Activated CD4-positive, alpha-beta T cell treated with anti-CD3 and anti-CD28 coated beads for 36 hours (primary cell): ENCODE data around the gene OR6B1. TPM values are rescaled to one million over a fixed set of nuclear protein-coding genes. Genes with fewer than 3 reads are reported as not detected.
A peak's percentile ranks its signal among the peaks of the same experiment; 100 is the strongest.

Experiments
- ATAC-seq: fragments of 200-7000 bp; cut with Tn5 transposase; one replicate; pipeline ENCODE4 v1.10.0; 2021; ENCODE audit warnings: mild to moderate bottlenecking, moderate library complexity
- CTCF ChIA-PET: fragments of 350-600 bp; sonication (Branson Sonifier 250); formaldehyde crosslinking; loops from one replicate; lab custom pipeline; 2021; ENCODE audit warnings: antibody characterized with exemption; lab: Charles Lee
- POLR2A ChIA-PET: fragments of 350-600 bp; sonication (Branson Sonifier 250); formaldehyde crosslinking; loops from one replicate; lab custom pipeline; 2021; ENCODE audit warnings: antibody characterized with exemption, inconsistent platforms; lab: Charles Lee
- DNase-seq: peaks from one replicate; pipeline ENCODE4 v3.0.0-alpha.2; 2020
- H3K27ac Mint-ChIP-seq: one replicate; pipeline ENCODE4 v1.8.0; 2021; ENCODE audit warnings: mixed read lengths
- H3K27me3 Mint-ChIP-seq: one replicate; pipeline ENCODE4 v1.8.0; 2021; ENCODE audit warnings: mixed read lengths
- H3K36me3 Mint-ChIP-seq: one replicate; pipeline ENCODE4 v1.8.0; 2021; ENCODE audit warnings: low read depth, mixed read lengths
- H3K4me1 Mint-ChIP-seq: one replicate; pipeline ENCODE4 v1.8.0; 2021; ENCODE audit warnings: mixed read lengths
- H3K4me3 Mint-ChIP-seq: one replicate; pipeline ENCODE4 v1.8.0; 2021; ENCODE audit warnings: mild to moderate bottlenecking, moderate library complexity, mixed read lengths
- H3K9me3 Mint-ChIP-seq: one replicate; pipeline ENCODE4 v1.8.0; 2021; ENCODE audit warnings: low read depth, mixed read lengths
- intact Hi-C, 2 experiments: fragments of 100-400 bp; cut with DNase I in 1 of 2; cut with micrococcal nuclease in 1 of 2; formaldehyde crosslinking; loops; one replicate each; pipeline versions ENCODE4 v1.14.2 to v1.15.1; 2022 to 2024; cut with DNase I, micrococcal nuclease
- total RNA-seq, 2 experiments: library from RNA; stranded (reverse); gene quantifications; one replicate each; pipeline ENCODE4 v1.2.3, GENCODE V29; 2021

OR6B1 gene
- total RNA-seq, 2 experiments from 2014 or later, result not detected

- ATAC-seq, result no peak
- Mint-ChIP-seq H3K36me3 (no peaks in the 10 kb centered on the region), H3K9me3 (no peaks in the 10 kb centered on the region), H3K27me3 (no peaks in the 10 kb centered on the region), H3K4me3 (no peak overlapping the region), H3K4me1 (peaks cover 6% of the 10 kb centered on the region), H3K27ac (no peak overlapping the region)
- intact Hi-C loops, result no loop called here
- ChIA-PET CTCF (no interaction called here), POLR2A (no interaction called here)
- DNase-seq, result no peak
These were observed 26.2 kb downstream of the OR6B1 start for GRCh38 chr7:144026203-144026883.

GRCh38 chr7:144027070-144027469 is 26.9 kb downstream of the OR6B1 start:
- ATAC-seq (no peak), DNase-seq (no peak)
- Mint-ChIP-seq H3K27me3 (peaks cover 5% of the 10 kb centered on the region), H3K36me3 (no peaks in the 10 kb centered on the region), H3K9me3 (no peaks in the 10 kb centered on the region), H3K4me3 (no peak overlapping the region), H3K4me1 (peaks cover 6% of the 10 kb centered on the region), H3K27ac (no peak overlapping the region)
- POLR2A ChIA-PET, result no interaction called here
- CTCF ChIA-PET, result interaction anchor here (1.5 kb wide), 1 partner anchor 101 kb away, joined by 4 read pairs; no protein-coding TSS in a partner anchor
- intact Hi-C loops, result no loop called here

GRCh38 chr7:144027974-144028373 is 27.9 kb downstream of the OR6B1 start:
- H3K4me3 Mint-ChIP-seq, result no peak overlapping the region
- H3K9me3 Mint-ChIP-seq, result no peaks in the 10 kb centered on the region
- H3K27ac Mint-ChIP-seq, result no peak overlapping the region
- ChIA-PET POLR2A (no interaction called here), CTCF (interaction anchor here (1.5 kb wide), 2 partner anchors 100 to 126 kb away, joined by 4 read pairs; partner anchors contain the start of gene TCAF1)
- H3K27me3 Mint-ChIP-seq, result peaks cover 10% of the 10 kb centered on the region
- H3K4me1 Mint-ChIP-seq, result peaks cover 6% of the 10 kb centered on the region
- ATAC-seq (peak; percentile 44), DNase-seq (no peak)
- no peaks in the 10 kb centered on the region for H3K36me3 Mint-ChIP-seq
- intact Hi-C loops, result loop anchor here in 1 of 2 experiments (1.0 kb wide), 1 partner anchor 127 kb away; no protein-coding TSS in a partner anchor

GRCh38 chr7:144028547-144028946 is 28.4 kb downstream of the OR6B1 start:
- H3K4me3 Mint-ChIP-seq, result no peak overlapping the region
- ATAC-seq (no peak), DNase-seq (no peak)
- ChIA-PET POLR2A (no interaction called here), CTCF (interaction anchor here (1.5 kb wide), 2 partner anchors 100 to 127 kb away, joined by 4 read pairs; partner anchors contain the start of gene TCAF1)
- no peaks in the 10 kb centered on the region for H3K9me3 Mint-ChIP-seq
- H3K27me3 Mint-ChIP-seq, result peaks cover 10% of the 10 kb centered on the region
- intact Hi-C loops, result loop anchor here in 1 of 2 experiments (1.0 kb wide), 1 partner anchor 127 kb away; no protein-coding TSS in a partner anchor
- peaks cover 6% of the 10 kb centered on the region for H3K4me1 Mint-ChIP-seq
- H3K27ac Mint-ChIP-seq, result no peak overlapping the region
- H3K36me3 Mint-ChIP-seq, result no peaks in the 10 kb centered on the region

- no peak for DNase-seq
- ChIA-PET POLR2A (no interaction called here), CTCF (interaction anchor here (1.0 kb wide), 1 partner anchor 295 kb away, joined by 4 read pairs; no protein-coding TSS in a partner anchor)
- H3K36me3 Mint-ChIP-seq, result no peaks in the 10 kb centered on the region
- intact Hi-C loops, result no loop called here
- no peaks in the 10 kb centered on the region for H3K9me3 Mint-ChIP-seq
- peaks cover 4% of the 10 kb centered on the region for H3K4me1 Mint-ChIP-seq
- no peak for ATAC-seq
- no peak overlapping the region for H3K27ac Mint-ChIP-seq
- H3K4me3 Mint-ChIP-seq, result no peak overlapping the region
- peaks cover 17% of the 10 kb centered on the region for H3K27me3 Mint-ChIP-seq
These were observed 32.4 kb downstream of the OR6B1 start for GRCh38 chr7:144032516-144032915.

- ATAC-seq (no peak), DNase-seq (no peak)
- Mint-ChIP-seq H3K4me3 (no peak overlapping the region), H3K4me1 (no peaks in the 10 kb centered on the region), H3K27ac (no peak overlapping the region), H3K9me3 (no peaks in the 10 kb centered on the region), H3K27me3 (peaks cover 17% of the 10 kb centered on the region), H3K36me3 (no peaks in the 10 kb centered on the region)
- ChIA-PET POLR2A (no interaction called here), CTCF (interaction anchor here (1.0 to 1.1 kb wide), 2 partner anchors 95 to 296 kb away, joined by 4 to 5 read pairs; no protein-coding TSS in a partner anchor)
- intact Hi-C loops, result no loop called here
These were observed 33.0 kb downstream of the OR6B1 start for GRCh38 chr7:144032985-144033709.

GRCh38 chr7:144035385-144035784 is 35.3 kb downstream of the OR6B1 start:
- intact Hi-C loops, result no loop called here
- H3K9me3 Mint-ChIP-seq, result no peaks in the 10 kb centered on the region
- H3K4me1 Mint-ChIP-seq, result no peaks in the 10 kb centered on the region
- no peak for DNase-seq
- H3K27me3 Mint-ChIP-seq, result peaks cover 17% of the 10 kb centered on the region
- no peak overlapping the region for H3K27ac Mint-ChIP-seq
- ATAC-seq, result no peak
- H3K4me3 Mint-ChIP-seq, result no peak overlapping the region
- CTCF ChIA-PET, result interaction anchor here (1.2 kb wide), 1 partner anchor 93 kb away, joined by 4 read pairs; no protein-coding TSS in a partner anchor
- no peaks in the 10 kb centered on the region for H3K36me3 Mint-ChIP-seq
- POLR2A ChIA-PET, result no interaction called here

- POLR2A ChIA-PET, result no interaction called here
- CTCF ChIA-PET, result interaction anchor here (1.2 kb wide), 1 partner anchor 92 kb away, joined by 4 read pairs; no protein-coding TSS in a partner anchor
- DNase-seq, result no peak
- intact Hi-C loops, result no loop called here
- no peak overlapping the region for H3K27ac Mint-ChIP-seq
- H3K36me3 Mint-ChIP-seq, result no peaks in the 10 kb centered on the region
- no peaks in the 10 kb centered on the region for H3K9me3 Mint-ChIP-seq
- H3K4me1 Mint-ChIP-seq, result no peaks in the 10 kb centered on the region
- H3K4me3 Mint-ChIP-seq, result no peak overlapping the region
- no peak for ATAC-seq
- peaks cover 18% of the 10 kb centered on the region for H3K27me3 Mint-ChIP-seq
These were observed 36.3 kb downstream of the OR6B1 start for GRCh38 chr7:144036302-144036885.

GRCh38 chr7:144037414-144038035 is 37.4 kb downstream of the OR6B1 start:
- no peak overlapping the region for H3K27ac Mint-ChIP-seq
- no peak for ATAC-seq
- peaks cover 12% of the 10 kb centered on the region for H3K27me3 Mint-ChIP-seq
- no peak overlapping the region for H3K4me3 Mint-ChIP-seq
- POLR2A ChIA-PET, result interaction anchor here (0.6 kb wide), 1 partner anchor 77 kb away, joined by 4 read pairs; no protein-coding TSS in a partner anchor
- CTCF ChIA-PET, result no interaction called here
- intact Hi-C loops, result no loop called here
- no peak for DNase-seq
- H3K36me3 Mint-ChIP-seq, result no peaks in the 10 kb centered on the region
- H3K9me3 Mint-ChIP-seq, result no peaks in the 10 kb centered on the region
- H3K4me1 Mint-ChIP-seq, result no peaks in the 10 kb centered on the region

GRCh38 chr7:144038887-144039286 is 38.8 kb downstream of the OR6B1 start:
- DNase-seq, result no peak
- intact Hi-C loops, result no loop called here
- Mint-ChIP-seq H3K36me3 (no peaks in the 10 kb centered on the region), H3K4me1 (no peaks in the 10 kb centered on the region), H3K27ac (no peak overlapping the region), H3K9me3 (no peaks in the 10 kb centered on the region), H3K4me3 (no peak overlapping the region), H3K27me3 (peaks cover 15% of the 10 kb centered on the region)
- no peak for ATAC-seq
- POLR2A ChIA-PET, result interaction anchor here (0.6 kb wide), 1 partner anchor 448 kb away, joined by 4 read pairs; no protein-coding TSS in a partner anchor
- CTCF ChIA-PET, result no interaction called here

GRCh38 chr7:144048648-144049047 is 48.5 kb downstream of the OR6B1 start, which contains the start of gene OR2A5:
OR2A5 (plus strand) TSS chr7:144048948; CDS start chr7:144050402, 1,454 bp downstream.
- ChIA-PET CTCF (no interaction called here), POLR2A (no interaction called here)
- intact Hi-C loops, result no loop called here
- ATAC-seq (no peak), DNase-seq (no peak)
- no peaks in the 10 kb centered on the region for H3K36me3 Mint-ChIP-seq
- no peak within 1 kb of the TSS for H3K27ac Mint-ChIP-seq
- H3K4me3 Mint-ChIP-seq, result no peak within 1 kb of the TSS
- H3K9me3 Mint-ChIP-seq, result no peaks in the 10 kb centered on the region
- H3K4me1 Mint-ChIP-seq, result no peaks in the 10 kb centered on the region
- H3K27me3 Mint-ChIP-seq, result peaks cover 7% of the 10 kb centered on the region
